Neural cell (in vitro differentiated cells): ENCODE data around the gene CYP4F3.

ENCODE experiments used
- CTCF ChIP-seq: fragments of 450-650 bp; IDR thresholded peaks from 2 replicates; pipeline ENCODE4 v1.5.1; 2014; ENCODE audit warnings: antibody characterized with exemption, mild to moderate bottlenecking, moderate library complexity; ENCODE audit not compliant: poor library complexity, severe bottlenecking
- TAF1 ChIP-seq: IDR thresholded peaks from 2 replicates; pipeline ENCODE4 v1.6.1; 2012; ENCODE audit warnings: low read depth
- TF ChIP-seq, protein P1 (sequence below): IDR thresholded peaks from 2 replicates; pipeline ENCODE4 v1.6.1; 2012; ENCODE audit warnings: borderline replicate concordance

GRCh38 chr19:15679089-15679488, 38.4 kb downstream of the CYP4F3 start:
- TF ChIP-seq TAF1 (no peak), CTCF (no peak)
- TF ChIP-seq, protein P1, sequence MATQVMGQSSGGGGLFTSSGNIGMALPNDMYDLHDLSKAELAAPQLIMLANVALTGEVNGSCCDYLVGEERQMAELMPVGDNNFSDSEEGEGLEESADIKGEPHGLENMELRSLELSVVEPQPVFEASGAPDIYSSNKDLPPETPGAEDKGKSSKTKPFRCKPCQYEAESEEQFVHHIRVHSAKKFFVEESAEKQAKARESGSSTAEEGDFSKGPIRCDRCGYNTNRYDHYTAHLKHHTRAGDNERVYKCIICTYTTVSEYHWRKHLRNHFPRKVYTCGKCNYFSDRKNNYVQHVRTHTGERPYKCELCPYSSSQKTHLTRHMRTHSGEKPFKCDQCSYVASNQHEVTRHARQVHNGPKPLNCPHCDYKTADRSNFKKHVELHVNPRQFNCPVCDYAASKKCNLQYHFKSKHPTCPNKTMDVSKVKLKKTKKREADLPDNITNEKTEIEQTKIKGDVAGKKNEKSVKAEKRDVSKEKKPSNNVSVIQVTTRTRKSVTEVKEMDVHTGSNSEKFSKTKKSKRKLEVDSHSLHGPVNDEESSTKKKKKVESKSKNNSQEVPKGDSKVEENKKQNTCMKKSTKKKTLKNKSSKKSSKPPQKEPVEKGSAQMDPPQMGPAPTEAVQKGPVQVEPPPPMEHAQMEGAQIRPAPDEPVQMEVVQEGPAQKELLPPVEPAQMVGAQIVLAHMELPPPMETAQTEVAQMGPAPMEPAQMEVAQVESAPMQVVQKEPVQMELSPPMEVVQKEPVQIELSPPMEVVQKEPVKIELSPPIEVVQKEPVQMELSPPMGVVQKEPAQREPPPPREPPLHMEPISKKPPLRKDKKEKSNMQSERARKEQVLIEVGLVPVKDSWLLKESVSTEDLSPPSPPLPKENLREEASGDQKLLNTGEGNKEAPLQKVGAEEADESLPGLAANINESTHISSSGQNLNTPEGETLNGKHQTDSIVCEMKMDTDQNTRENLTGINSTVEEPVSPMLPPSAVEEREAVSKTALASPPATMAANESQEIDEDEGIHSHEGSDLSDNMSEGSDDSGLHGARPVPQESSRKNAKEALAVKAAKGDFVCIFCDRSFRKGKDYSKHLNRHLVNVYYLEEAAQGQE: no peak
